Measurements from ENCODE around the gene BTBD6.
A peak's percentile ranks its signal among the peaks of the same experiment; 100 is the strongest.

Gene BTBD6

GRCh38 chr14:105241641-105242040, 6.7 kb upstream of the BTBD6 start:
- no peak for DNase-seq

DNA sequence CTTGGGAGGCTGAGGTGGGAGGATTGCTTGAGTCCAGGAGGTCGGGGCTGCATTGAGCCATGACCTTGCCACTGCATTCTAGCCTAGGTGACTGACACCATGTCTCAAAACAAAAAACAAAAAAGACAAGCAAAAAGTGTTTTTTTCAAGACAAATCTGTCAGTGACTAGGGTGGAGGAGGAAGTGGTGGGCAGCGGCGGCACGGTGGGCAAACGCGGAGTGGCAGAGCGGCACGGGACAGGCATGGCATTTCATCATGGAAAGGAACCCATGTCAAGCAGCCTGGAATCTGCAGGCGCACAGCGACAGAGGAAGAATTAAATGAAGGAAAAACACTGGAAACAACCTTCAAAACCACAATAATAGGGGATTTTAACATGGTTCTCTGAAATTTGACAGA, 4.0 kb upstream of the BTBD6 start:
- DNase-seq: no peak

GRCh38 chr14:105247026-105247425, 1.3 kb upstream of the BTBD6 start:
- no peak for DNase-seq

DNA sequence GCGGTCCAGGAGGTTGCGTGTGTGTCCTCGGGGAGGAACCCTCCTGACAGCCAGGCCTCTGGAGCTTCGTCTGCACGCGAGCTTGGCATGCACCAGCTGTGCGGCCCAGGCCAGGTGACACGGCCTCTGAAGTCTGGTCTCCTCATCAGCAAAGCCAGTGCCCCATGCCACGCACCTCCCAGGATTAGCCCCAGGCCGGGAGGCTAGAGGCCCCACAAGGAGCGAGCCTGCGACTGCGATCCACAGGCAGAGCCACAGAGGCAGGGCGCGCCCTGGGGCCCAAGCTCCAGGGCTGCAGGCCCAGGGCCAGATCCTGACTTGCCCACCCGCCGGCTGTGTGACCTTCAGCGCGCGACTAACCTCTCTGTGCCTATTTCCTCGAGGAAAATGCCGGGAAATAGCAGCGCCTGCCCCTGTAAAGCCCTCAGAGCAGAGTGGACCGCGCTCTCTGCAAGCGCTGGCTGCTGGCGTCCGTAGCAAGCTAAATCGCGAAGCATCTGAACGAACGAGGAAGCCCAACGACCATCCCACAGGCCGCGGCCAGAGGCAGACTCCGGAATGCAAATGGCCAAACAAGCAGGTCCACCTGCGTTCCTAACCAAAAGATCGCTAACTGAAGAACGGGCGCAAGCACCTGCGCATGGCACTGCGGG, 492 bp upstream of the BTBD6 start:
- no peak for DNase-seq

GRCh38 chr14:105249182-105250007, 1.1 kb downstream of the BTBD6 start:
- no peak for DNase-seq

GRCh38 chr14:105250008-105250366, 1.7 kb downstream of the BTBD6 start:
- no peak for DNase-seq

GRCh38 chr14:105250986-105251385, 2.7 kb downstream of the BTBD6 start:
- no peak for DNase-seq

DNA sequence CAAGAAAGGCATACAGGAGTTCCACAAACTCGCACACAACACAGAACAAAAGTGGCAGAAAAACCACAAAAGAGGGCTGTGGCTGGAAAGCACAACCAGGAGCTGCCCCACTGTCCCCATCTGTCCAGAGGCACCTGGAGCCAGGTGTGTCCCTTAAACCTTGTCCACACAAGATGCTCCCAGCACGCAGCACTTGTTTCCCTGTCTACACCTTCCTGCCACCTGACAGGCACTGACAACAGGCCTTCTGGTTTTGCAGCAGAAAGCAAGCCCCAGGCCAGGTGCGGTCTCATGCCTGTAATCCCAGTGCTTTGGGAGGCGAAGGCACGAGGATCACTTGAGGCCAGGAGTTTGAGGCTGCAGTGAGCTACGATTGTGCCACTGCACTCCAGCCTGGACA, 3.6 kb downstream of the BTBD6 start:
- DNase-seq: no peak

DNA sequence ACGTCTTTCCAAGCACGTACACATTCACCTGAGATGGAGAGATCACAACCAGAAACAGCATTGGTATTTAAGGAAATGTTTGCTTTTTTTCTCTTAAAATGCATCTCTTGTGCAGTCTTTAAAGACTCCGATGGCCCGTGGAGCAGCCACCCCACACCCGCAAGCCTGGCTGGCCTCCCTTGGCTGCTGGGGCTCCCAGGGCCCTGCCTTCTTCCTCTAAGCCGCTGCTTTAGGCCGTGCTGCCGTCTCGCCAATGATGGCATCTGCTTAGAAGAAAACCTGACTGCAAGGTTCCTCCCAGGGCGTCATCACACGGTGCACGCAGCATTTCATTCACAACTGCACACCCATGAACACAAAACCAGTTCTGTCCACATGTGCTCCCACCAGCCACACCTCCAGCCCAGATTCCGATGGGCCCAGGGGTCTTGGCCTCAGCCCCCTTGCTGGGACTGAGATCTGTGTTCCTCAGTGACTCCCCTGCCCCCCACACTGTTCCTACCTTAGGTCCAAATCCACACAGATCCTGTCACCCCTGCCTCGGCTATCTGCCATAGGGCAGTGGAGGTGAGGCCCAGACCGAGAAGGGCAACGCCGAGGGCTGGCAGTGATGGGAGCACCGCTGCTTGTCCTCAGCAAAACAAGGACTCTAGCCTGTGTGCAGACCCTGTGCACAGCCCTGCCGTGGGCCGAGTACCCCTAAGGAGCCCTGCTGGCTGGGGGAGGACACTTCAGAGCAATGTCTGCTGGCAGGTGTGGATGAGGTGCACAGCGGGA, 4.4 kb downstream of the BTBD6 start:
- DNase-seq: no peak

GRCh38 chr14:105253329-105253682, 5.0 kb downstream of the BTBD6 start:
- DNase-seq: no peak

GRCh38 chr14:105255021-105255507, 6.7 kb downstream of the BTBD6 start:
- no peak for DNase-seq

DNA sequence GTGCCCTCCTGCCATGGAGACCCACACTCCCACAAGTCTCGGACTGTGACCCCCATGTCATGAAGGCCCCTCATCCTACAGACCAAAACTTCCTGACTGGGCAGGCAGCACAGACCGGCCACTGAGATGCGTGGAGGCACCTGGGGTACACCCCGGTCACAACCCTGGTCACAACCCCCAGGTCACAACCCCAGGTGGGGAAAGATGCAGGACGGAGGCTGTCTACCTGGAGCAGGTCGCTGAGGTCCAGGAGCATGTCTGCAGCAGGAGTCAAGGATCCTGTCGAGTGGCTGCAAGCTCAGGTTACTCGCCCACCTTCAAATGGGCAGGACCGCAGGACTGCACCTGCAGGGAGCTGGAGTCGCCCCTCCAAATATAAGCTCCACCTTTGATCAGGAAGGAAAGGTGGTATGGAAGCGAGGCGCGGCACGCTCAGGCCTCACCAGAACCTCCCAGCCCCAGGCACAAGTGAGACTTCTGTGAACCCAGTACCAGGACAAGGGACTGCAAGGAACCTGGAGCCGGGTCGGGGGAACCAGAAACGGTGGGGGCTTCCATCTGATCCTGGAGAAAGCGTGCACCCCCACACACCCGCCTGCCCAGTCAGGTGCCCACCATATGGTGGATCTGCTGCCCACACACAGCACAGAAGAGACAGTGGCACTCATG, 8.1 kb downstream of the BTBD6 start:
- DNase-seq: no peak

- DNase-seq: peak in 1 of 2 donors; percentile 33
Observed at GRCh38 chr14:105257464-105257863, 9.1 kb downstream of the BTBD6 start.

DNA sequence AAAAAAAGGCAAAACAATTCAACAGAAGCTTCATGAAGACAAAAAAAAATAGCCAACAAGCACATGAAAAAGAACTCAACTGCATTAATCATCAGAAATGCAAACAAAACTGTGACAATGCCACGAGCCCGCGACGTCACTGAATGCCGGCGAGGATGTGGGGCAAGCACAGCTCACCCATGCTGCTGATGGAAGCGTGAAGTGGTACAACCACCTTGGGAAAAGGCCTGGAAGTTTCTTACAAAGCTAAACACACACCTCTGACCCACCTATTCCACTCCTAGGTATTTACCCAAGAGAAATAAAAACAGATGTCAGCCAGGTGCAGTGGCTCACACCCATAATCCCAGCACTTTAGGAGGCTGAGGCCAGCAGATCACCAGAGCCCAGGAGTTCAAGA, 10.5 kb downstream of the BTBD6 start:
- DNase-seq: no peak

DNA sequence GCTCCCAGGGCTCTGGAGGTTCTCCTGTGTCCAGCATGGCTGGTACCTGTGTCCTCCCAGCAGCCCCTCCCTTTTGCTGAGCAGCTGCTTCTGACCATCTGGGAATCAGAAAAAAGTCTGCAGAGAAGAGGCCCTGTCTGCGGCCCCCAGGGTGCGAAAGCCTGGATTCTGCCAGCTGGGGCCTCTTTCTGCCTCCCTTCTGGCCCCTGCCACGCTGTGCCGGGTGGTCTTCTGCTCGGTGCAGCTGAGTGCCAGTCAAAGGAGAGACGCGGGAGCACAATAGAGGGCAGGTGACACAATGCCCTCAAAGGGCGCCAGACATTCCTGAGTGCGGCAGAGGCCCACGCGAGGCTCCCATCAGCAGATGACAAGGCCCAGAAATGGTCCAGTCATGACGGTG, 12.6 kb downstream of the BTBD6 start:
- no peak for DNase-seq

DNA sequence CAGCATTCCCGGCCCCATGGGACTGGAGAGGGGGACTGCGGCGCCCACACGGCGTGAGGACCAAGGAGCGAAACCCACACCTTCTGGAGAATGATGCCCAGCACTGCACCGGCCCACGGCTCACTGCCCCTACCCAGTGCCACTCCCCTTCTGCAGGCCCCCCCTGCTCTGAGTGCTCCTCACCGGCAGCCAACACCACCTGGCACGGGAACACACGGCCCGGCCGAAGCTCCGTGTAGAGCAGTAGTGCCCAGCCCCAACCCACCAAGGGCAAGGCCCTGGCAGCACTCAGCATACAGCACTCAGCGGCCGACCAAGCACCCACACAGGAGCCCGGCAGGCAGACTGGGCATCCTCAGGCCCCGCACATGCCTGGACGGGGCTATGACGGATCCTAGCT, 13.4 kb downstream of the BTBD6 start:
- no peak for DNase-seq

- DNase-seq: no peak
Observed at GRCh38 chr14:105267820-105268548, 19.7 kb downstream of the BTBD6 start.

DNA sequence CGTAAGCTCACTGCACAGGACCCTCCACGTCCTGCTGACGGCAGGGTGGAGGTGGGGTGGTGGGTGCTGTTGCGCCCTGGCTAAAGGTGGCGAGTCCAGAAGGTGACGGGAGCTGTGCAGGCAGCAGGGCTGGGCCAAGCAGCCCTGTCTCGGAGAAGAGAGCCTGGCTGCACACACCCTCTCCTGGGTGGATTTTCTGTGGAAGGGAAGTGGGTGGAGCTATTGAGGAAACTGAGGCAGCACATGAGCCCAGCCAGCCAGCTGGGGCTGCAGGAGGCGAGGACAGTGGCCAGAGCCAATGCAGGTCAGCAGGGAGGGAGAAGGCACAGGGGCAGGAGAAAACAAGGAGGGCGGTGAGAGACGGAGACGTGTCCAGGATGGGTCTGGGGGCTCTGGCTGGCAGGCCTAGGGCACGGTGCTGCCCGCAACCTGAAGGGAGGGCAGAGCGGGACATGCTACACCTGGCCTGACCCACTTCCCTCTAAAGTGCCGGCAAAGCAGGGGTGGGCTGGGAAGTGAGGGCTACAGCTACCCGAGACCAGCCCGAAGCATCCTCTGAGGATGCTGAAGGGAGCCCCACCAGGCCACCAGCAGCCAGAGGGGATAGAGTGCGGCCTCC, 20.5 kb downstream of the BTBD6 start:
- DNase-seq: no peak

DNA sequence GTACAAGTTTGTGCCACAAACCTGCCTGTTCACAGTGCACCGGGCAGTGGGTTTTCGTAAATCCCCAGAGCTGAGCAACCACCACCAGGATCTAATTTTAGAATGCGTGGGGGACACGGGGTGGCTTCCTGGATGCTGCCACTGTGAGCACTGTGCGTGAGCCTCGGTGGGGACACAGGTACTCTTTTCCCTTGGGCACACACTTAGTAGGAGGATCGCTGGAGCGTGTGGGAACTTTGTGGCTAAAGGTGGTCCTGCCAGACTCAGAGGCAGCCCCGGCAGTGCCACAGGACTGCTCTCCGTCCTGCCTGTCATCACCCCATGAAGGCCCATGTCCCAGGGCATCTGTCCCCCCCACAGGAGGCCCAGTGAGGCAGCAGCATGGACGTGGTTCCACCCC, 21.1 kb downstream of the BTBD6 start:
- DNase-seq: no peak

- DNase-seq: no peak
Observed at GRCh38 chr14:105271224-105271890, 23.0 kb downstream of the BTBD6 start.

DNA sequence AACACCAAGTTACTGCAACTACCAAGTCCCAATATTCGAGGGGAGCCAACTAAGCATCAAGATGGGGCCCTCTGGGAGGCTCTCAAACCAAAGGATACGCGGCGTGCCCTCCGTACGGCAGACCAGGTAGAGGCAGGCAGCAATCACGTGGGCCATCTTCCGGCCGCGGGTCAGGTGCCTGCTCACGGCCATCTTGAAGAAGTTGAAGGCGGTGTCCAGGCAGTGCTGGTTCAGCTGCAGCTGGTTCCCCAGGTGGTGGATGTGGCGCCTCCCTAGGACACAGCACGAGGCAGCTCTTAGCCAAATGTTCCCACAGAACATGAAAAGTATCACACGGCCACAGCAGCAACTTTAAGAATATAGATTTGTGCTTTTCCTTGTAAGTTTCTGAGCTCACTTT, 24.3 kb downstream of the BTBD6 start:
- DNase-seq: no peak

DNA sequence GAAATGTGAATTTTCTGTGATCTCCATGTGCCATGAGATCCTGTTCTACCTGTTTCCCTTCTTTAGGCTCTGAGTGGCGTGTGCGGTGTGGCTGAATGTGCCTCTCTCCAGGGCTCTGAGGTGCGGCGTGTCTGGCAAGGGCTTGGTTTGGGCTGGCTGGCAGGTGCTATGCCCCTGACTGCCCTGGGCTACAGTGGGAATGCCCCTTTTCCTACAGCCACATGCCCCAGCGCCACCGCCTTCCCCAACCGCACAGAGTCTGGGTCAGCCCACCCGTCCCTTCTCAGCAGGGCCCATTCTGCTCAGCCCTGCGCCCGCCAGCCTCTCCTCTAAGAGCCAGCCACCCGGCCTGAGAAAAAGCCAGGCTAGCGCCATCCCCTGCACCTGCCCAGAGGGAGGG, 24.7 kb downstream of the BTBD6 start:
- DNase-seq: no peak
